H1 (cell line): ENCODE data around the gene MAP1LC3A. TPM values are rescaled to one million over a fixed set of nuclear protein-coding genes. Genes with fewer than 3 reads are reported as not detected.

ENCODE experiments used
- CTCF ChIA-PET: fragments of 300-600 bp; sonication (Branson Sonifier 250); formaldehyde crosslinking; loops from one replicate; lab custom pipeline; 2021; ENCODE audit not compliant: partially characterized antibody; lab: Charles Lee
- POLR2A ChIA-PET: fragments of 300-600 bp; sonication (Branson Sonifier 250); formaldehyde crosslinking; loops from one replicate; lab custom pipeline; 2021; ENCODE audit warnings: inconsistent platforms; ENCODE audit not compliant: partially characterized antibody; lab: Charles Lee
- DNase-seq, 2 experiments: peaks; one replicate each; pipeline versions ENCODE4 v3.0.0 to v3.0.0-alpha.2; 2010 to 2022; ENCODE audit warnings: low spot score in 2 of 2, low read depth in 1 of 2, mixed read lengths in 1 of 2
- FAIRE-seq: peaks from 2 replicates; lab custom pipeline; 2011; peaks lifted over from hg19 to GRCh38; lab: Jason Lieb, UNC
- H2AFZ ChIP-seq: 2 replicates; pipeline ENCODE4 v1.8.1; 2012; ENCODE audit warnings: low read length, inconsistent platforms
- H2AK5ac ChIP-seq: 2 replicates; pipeline ENCODE4 v1.6.1; 2013; ENCODE audit warnings: low read depth, low read length
- H2BK120ac ChIP-seq: replicated peaks from 2 replicates; pipeline ENCODE3; 2013; ENCODE audit warnings: low read depth, low read length, inconsistent platforms
- H2BK12ac ChIP-seq: 2 replicates; pipeline ENCODE4 v1.6.1; 2013; ENCODE audit warnings: low read depth, low read length
- H2BK15ac ChIP-seq: 2 replicates; pipeline ENCODE4 v1.6.1; 2013; ENCODE audit warnings: low read length
- H2BK20ac ChIP-seq: 2 replicates; pipeline ENCODE4 v1.6.1; 2013; ENCODE audit warnings: low read length
- H2BK5ac ChIP-seq: 2 replicates; pipeline ENCODE4 v1.6.1; 2013; ENCODE audit warnings: low read depth, low read length
- H3K14ac ChIP-seq: 2 replicates; pipeline ENCODE4 v1.6.1; 2013; ENCODE audit warnings: inconsistent platforms; ENCODE audit not compliant: insufficient read length
- H3K18ac ChIP-seq: 2 replicates; pipeline ENCODE4 v1.6.1; 2013; ENCODE audit warnings: low read length; ENCODE audit errors: extremely low read depth
- H3K23ac ChIP-seq: 2 replicates; pipeline ENCODE4 v1.6.1; 2013; ENCODE audit warnings: inconsistent platforms; ENCODE audit not compliant: insufficient read length
- H3K23me2 ChIP-seq: 2 replicates; pipeline ENCODE4 v1.6.1; 2013; ENCODE audit warnings: low read depth, low read length
- H3K27ac ChIP-seq: 2 replicates; pipeline ENCODE4 v1.6.1; 2011; ENCODE audit warnings: low read depth, low read length, inconsistent platforms
- H3K27me3 ChIP-seq, 4 experiments: replicated peaks in 1 of 4; 1 replicate in 1 of 4; 2 replicates in 3 of 4; pipeline versions ENCODE4 v1.6.1 to v1.8.1; 2011 to 2013; ENCODE audit warnings: low read length in 3 of 4, mild to moderate bottlenecking in 3 of 4, inconsistent platforms in 2 of 4, mixed read lengths in 2 of 4, moderate library complexity in 1 of 4; ENCODE audit not compliant: control insufficient read depth in 3 of 4, insufficient read depth in 3 of 4; ENCODE audit errors: extremely low read depth in 1 of 4
- H3K36me3 ChIP-seq, 4 experiments: 2 replicates each; pipeline versions ENCODE4 v1.6.1 to v1.8.1; 2011 to 2013; ENCODE audit warnings: mild to moderate bottlenecking in 4 of 4, low read length in 3 of 4, moderate library complexity in 2 of 4, control low read depth in 1 of 4, inconsistent platforms in 1 of 4; ENCODE audit not compliant: insufficient read depth in 4 of 4, control insufficient read depth in 2 of 4
- H3K4ac ChIP-seq: replicated peaks from 2 replicates; pipeline ENCODE3; 2013; ENCODE audit warnings: low read length, low read depth, mixed read lengths, inconsistent platforms; ENCODE audit not compliant: insufficient read length
- H3K4me1 ChIP-seq, 4 experiments: replicated peaks in 1 of 4; 1 replicate in 1 of 4; 2 replicates in 3 of 4; pipeline versions ENCODE4 v1.6.1 to v1.8.1; 2011 to 2013; ENCODE audit warnings: low read length in 3 of 4, inconsistent platforms in 2 of 4, mixed read lengths in 1 of 4; ENCODE audit not compliant: insufficient read depth in 4 of 4, control insufficient read depth in 3 of 4
- H3K4me2 ChIP-seq, 2 experiments: 2 replicates each; pipeline versions ENCODE4 v1.6.1 to v1.8.1; 2011 to 2013; ENCODE audit warnings: low read depth in 2 of 2, low read length in 2 of 2, control low read depth in 1 of 2, inconsistent platforms in 1 of 2, mild to moderate bottlenecking in 1 of 2; ENCODE audit not compliant: insufficient read depth in 1 of 2
- H3K4me3 ChIP-seq, 4 experiments: fragments of 200-600, 300-600 bp in 1 of 4; sonication (generic), shearing (Covaris generic), sonication (Bioruptor Twin) in 1 of 4; 2 replicates each; pipeline versions ENCODE4 v1.5.1 to v1.8.1; 2011 to 2016; ENCODE audit warnings: low read length in 4 of 4, low read depth in 3 of 4, control low read depth in 2 of 4, inconsistent platforms in 2 of 4, mild to moderate bottlenecking in 2 of 4, mixed read lengths in 1 of 4, moderate library complexity in 1 of 4; ENCODE audit not compliant: insufficient read depth in 2 of 4; ENCODE audit errors: extremely low read depth in 1 of 4
- H3K56ac ChIP-seq: replicated peaks from 2 replicates; pipeline ENCODE3; 2013; ENCODE audit warnings: low read depth, mild to moderate bottlenecking, mixed read lengths, low read length, inconsistent platforms; ENCODE audit not compliant: insufficient read length
- H3K79me1 ChIP-seq: 2 replicates; pipeline ENCODE4 v1.6.1; 2013; ENCODE audit warnings: low read depth, low read length, control low read depth
- H3K79me2 ChIP-seq, 2 experiments: 2 replicates each; pipeline versions ENCODE4 v1.6.1 to v1.8.1; 2012 to 2013; ENCODE audit warnings: low read length in 2 of 2, mild to moderate bottlenecking in 2 of 2, inconsistent platforms in 1 of 2; ENCODE audit not compliant: insufficient read depth in 2 of 2, control insufficient read depth in 1 of 2
- H3K9ac ChIP-seq, 4 experiments: replicated peaks in 1 of 4; 1 replicate in 1 of 4; 2 replicates in 3 of 4; pipeline versions ENCODE4 v1.6.1 to v1.8.1; 2011 to 2013; ENCODE audit warnings: low read depth in 3 of 4, low read length in 3 of 4, control low read depth in 2 of 4, mild to moderate bottlenecking in 2 of 4, moderate library complexity in 2 of 4, inconsistent platforms in 1 of 4; ENCODE audit errors: extremely low read depth in 1 of 4
- H3K9me3 ChIP-seq, 2 experiments: 2 replicates each; pipeline versions ENCODE4 v1.6.1 to v1.8.1; 2012 to 2013; ENCODE audit warnings: mild to moderate bottlenecking in 2 of 2, moderate library complexity in 2 of 2, control low read depth in 1 of 2, inconsistent platforms in 1 of 2, low read depth in 1 of 2, low read length in 1 of 2, mixed read lengths in 1 of 2; ENCODE audit not compliant: insufficient read depth in 2 of 2
- H4K20me1 ChIP-seq, 2 experiments: replicated peaks in 1 of 2; 2 replicates each; pipeline versions ENCODE3 to v1.8.1; 2011 to 2013; ENCODE audit warnings: inconsistent platforms in 2 of 2, low read length in 2 of 2, mild to moderate bottlenecking in 1 of 2; ENCODE audit not compliant: insufficient read depth in 2 of 2, control insufficient read depth in 1 of 2
- H4K5ac ChIP-seq: 2 replicates; pipeline ENCODE4 v1.6.1; 2013; ENCODE audit warnings: low read length, low read depth, mixed read lengths, inconsistent platforms; ENCODE audit not compliant: insufficient read length
- H4K8ac ChIP-seq: 2 replicates; pipeline ENCODE4 v1.8.0; 2013; ENCODE audit warnings: mild to moderate bottlenecking, moderate library complexity, low read length, inconsistent platforms; ENCODE audit not compliant: insufficient read depth; ENCODE audit errors: extremely low read depth
- H4K91ac ChIP-seq: replicated peaks from 2 replicates; pipeline ENCODE3; 2013; ENCODE audit warnings: low read length, mixed read lengths, inconsistent platforms; ENCODE audit not compliant: insufficient read length
- EP300 ChIP-seq, 2 experiments: IDR thresholded peaks; 1 replicate in 1 of 2; 2 replicates in 1 of 2; pipeline ENCODE4 v1.6.1; 2011 to 2012; ENCODE audit warnings: low read depth in 2 of 2, low read length in 2 of 2, mild to moderate bottlenecking in 2 of 2, borderline replicate concordance in 1 of 2, inconsistent platforms in 1 of 2, moderate library complexity in 1 of 2
- EZH2 ChIP-seq: fragments of 200-600 bp; sonication (generic); IDR thresholded peaks from 2 replicates; pipeline ENCODE4 v1.7.1; 2012; ENCODE audit warnings: low read depth, mild to moderate bottlenecking, moderate library complexity, low read length, inconsistent platforms; ENCODE audit not compliant: severe bottlenecking
- HDAC6 ChIP-seq: IDR thresholded peaks from one replicate; pipeline ENCODE4 v1.7.1; 2012; ENCODE audit warnings: low read depth, mild to moderate bottlenecking, inconsistent platforms, low read length, moderate library complexity
- JUN ChIP-seq: IDR thresholded peaks from 2 replicates; pipeline ENCODE4 v1.6.1; 2011; ENCODE audit warnings: low read depth, mild to moderate bottlenecking, improper control_type of control experiment, low read length
- JUND ChIP-seq: IDR thresholded peaks from 2 replicates; pipeline ENCODE4 v1.6.1; 2011; ENCODE audit warnings: mild to moderate bottlenecking, improper control_type of control experiment, low read length
- KDM5A ChIP-seq: fragments of 200-600 bp; IDR thresholded peaks from 2 replicates; pipeline ENCODE4 v1.7.1; 2012; ENCODE audit warnings: mild to moderate bottlenecking, low read length, inconsistent platforms, mixed read lengths
- NRF1 ChIP-seq: IDR thresholded peaks from 2 replicates; pipeline ENCODE4 v1.6.1; 2011; ENCODE audit warnings: mild to moderate bottlenecking, low read depth, low read length, improper control_type of control experiment
- POLR2A ChIP-seq, 2 experiments: IDR thresholded peaks; 1 replicate in 1 of 2; 2 replicates in 1 of 2; pipeline ENCODE4 v1.6.1; 2011; ENCODE audit warnings: low read depth in 2 of 2, low read length in 2 of 2, mild to moderate bottlenecking in 2 of 2; ENCODE audit errors: control extremely low read depth in 1 of 2
- POLR2AphosphoS5 ChIP-seq: IDR thresholded peaks from 2 replicates; pipeline ENCODE4 v1.6.1; 2011; ENCODE audit warnings: low read depth, low read length
- POU5F1 ChIP-seq: IDR thresholded peaks from 2 replicates; pipeline ENCODE4 v1.6.1; 2011; ENCODE audit warnings: low read depth, mild to moderate bottlenecking, low read length, moderate library complexity
- TAF1 ChIP-seq: IDR thresholded peaks from 2 replicates; pipeline ENCODE4 v1.6.1; 2011; ENCODE audit warnings: mild to moderate bottlenecking, low read depth, low read length
- TBP ChIP-seq: IDR thresholded peaks from 2 replicates; pipeline ENCODE4 v1.6.1; 2011; ENCODE audit warnings: low read depth, low read length, improper control_type of control experiment
- ZNF274 ChIP-seq: IDR thresholded peaks from 2 replicates; pipeline ENCODE4 v1.7.0; 2012; ENCODE audit warnings: low read length, borderline replicate concordance; ENCODE audit errors: extremely low read depth
- WGBS, 2 experiments: shearing (Covaris generic) in 1 of 2; methylation state at CpG; one replicate each; pipeline versions ENCODE4 v1.1.6 to v1.1.7; 2013 to 2015; ENCODE audit warnings: low lambda C conversion rate in 2 of 2, mixed read lengths in 2 of 2, inconsistent platforms in 1 of 2, low coverage in 1 of 2, missing lambda C conversion rate in 1 of 2; ENCODE audit not compliant: insufficient replicate concordance in 2 of 2, insufficient coverage in 1 of 2, insufficient read length in 1 of 2; ENCODE audit errors: extremely low coverage in 1 of 2, missing lambda C conversion rate in 1 of 2; 5-methylcytosine and 5-hydroxymethylcytosine counted together
- polyA plus RNA-seq, 7 experiments: library from polyadenylated mRNA; depleted of rRNA in 3 of 7; stranded (reverse) in 5 of 7; unstranded in 2 of 7; fragments of >200 nt in 5 of 7; fragments of 200-250 nt in 2 of 7; gene quantifications; 1 replicate in 5 of 7; 2 replicates in 1 of 7; 4 replicates in 1 of 7; pipeline versions ENCODE4 v1.2.1 to v1.2.3, GENCODE V29; 2011 to 2013; ENCODE audit warnings: missing spikeins in 2 of 7, mixed read lengths in 2 of 7
- total RNA-seq: library from RNA; stranded (reverse); fragmentation: NEBNext Ultra II Directional; extraction: Animal tissue kit (Norgen Biotek cat#: 25700); gene quantifications from 2 replicates; pipeline ENCODE4 v1.2.1, GENCODE V29; 2021
- TF ChIP-seq, protein P1 (sequence below): IDR thresholded peaks from 2 replicates; pipeline ENCODE4 v1.6.1; 2011; ENCODE audit warnings: low read length, improper control_type of control experiment

The MAP1LC3A gene
- total and polyA plus RNA-seq, 2 of the 8 experiments (the other 6 are each of a cell fraction or from before 2014, with no cell fraction given), result 5.0 to 6.1 TPM

DNA sequence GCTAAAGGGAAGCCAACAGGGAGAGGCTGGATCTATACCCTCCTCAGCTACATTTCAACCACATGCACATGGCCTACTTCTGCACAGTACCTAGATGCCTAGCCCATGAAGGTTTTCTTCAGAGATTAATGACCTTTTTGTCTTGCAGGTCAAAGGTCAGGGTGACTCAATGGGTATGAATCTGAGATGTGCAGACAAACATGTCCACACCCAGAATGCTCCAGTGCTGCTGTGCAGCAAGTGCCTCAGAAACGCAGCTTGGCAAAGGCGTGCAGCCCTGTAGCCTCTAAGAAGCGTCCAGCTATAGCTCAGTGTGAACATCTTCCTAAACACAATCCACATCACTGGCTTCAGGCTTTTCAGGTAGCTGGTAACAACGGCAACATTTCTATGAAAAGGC, 24.4 kb downstream of the MAP1LC3A start:
- no peak overlapping the region for H3K9ac ChIP-seq
- no peaks in the 10 kb centered on the region; a peak in 1 of 7 replicates for H3K4me1 ChIP-seq
- H2AFZ ChIP-seq, result no peak overlapping the region
- ChIA-PET CTCF (interaction anchor here (0.6 to 3.5 kb wide), 5 partner anchors 20 to 197 kb away, joined by 3 to 15 read pairs (median 3); no protein-coding TSS in a partner anchor), POLR2A (interaction anchor here (0.5 to 2.2 kb wide), 4 partner anchors 25 to 1150 kb away, joined by 3 to 5 read pairs (median 4); partner anchors contain the start of genes AHCY and MAP1LC3A)
- no peak overlapping the region for H3K56ac ChIP-seq
- H4K20me1 ChIP-seq, result peaks cover 2 to 3% of the 10 kb centered on the region in 2 experiments
- no peak overlapping the region for H4K5ac ChIP-seq
- H3K23ac ChIP-seq, result no peak overlapping the region
- no peaks in the 10 kb centered on the region for H3K23me2 ChIP-seq
- no peaks in the 10 kb centered on the region for H3K27me3 ChIP-seq
- no peak overlapping the region for H3K14ac ChIP-seq
- H2BK12ac ChIP-seq, result no peak overlapping the region
- 0 out of 8 replicates have a peak, but pooled peaks cover 0 to 3% (median 0%) of the 10 kb centered on the region in 4 experiments for H3K36me3 ChIP-seq
- no peaks in the 10 kb centered on the region for H3K9me3 ChIP-seq
- no peak for DNase-seq
- no peak overlapping the region for H3K4me2 ChIP-seq
- no peak overlapping the region for H3K27ac ChIP-seq
- H3K4me3 ChIP-seq, result no peak overlapping the region
- no peak overlapping the region for H4K91ac ChIP-seq
- no peak for FAIRE-seq
- no peak overlapping the region for H4K8ac ChIP-seq
- H2BK120ac ChIP-seq, result no peak overlapping the region
- H2AK5ac ChIP-seq, result no peak overlapping the region
- no peak overlapping the region for H2BK15ac ChIP-seq
- H2BK20ac ChIP-seq, result no peak overlapping the region
- H2BK5ac ChIP-seq, result no peak overlapping the region
- no peaks in the 10 kb centered on the region for H3K79me1 ChIP-seq
- 92% methylated on average over 4 of the region's 4 CpGs; no CpG with 5 or more reads in 1 of the 2 experiments for WGBS, 2 experiments
- no peaks in the 10 kb centered on the region for H3K79me2 ChIP-seq
- H3K18ac ChIP-seq, result no peak overlapping the region
- no peak overlapping the region for H3K4ac ChIP-seq
- no peak for TF ChIP-seq TBP
- no peak for TF ChIP-seq HDAC6
- TF ChIP-seq, protein P1, sequence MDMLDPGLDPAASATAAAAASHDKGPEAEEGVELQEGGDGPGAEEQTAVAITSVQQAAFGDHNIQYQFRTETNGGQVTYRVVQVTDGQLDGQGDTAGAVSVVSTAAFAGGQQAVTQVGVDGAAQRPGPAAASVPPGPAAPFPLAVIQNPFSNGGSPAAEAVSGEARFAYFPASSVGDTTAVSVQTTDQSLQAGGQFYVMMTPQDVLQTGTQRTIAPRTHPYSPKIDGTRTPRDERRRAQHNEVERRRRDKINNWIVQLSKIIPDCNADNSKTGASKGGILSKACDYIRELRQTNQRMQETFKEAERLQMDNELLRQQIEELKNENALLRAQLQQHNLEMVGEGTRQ, result no peak
- TF ChIP-seq JUND, result no peak
- TF ChIP-seq EP300 (IDR thresholded peaks at IDR 0.05; ENCODE audit: borderline replicate concordance in 1 of 2, low read depth in 2 of 2, low read length in 2 of 2), result no peak
- no peak for TF ChIP-seq JUN
- no peak for TF ChIP-seq ZNF274
- no peak for TF ChIP-seq POLR2A (IDR thresholded peaks at IDR 0.05; ENCODE audit: control extremely low read depth in 1 of 2, low read depth in 2 of 2, low read length in 2 of 2)
- TF ChIP-seq POU5F1, result no peak
- TF ChIP-seq EZH2, result no peak
- TF ChIP-seq NRF1, result no peak
- TF ChIP-seq TAF1, result no peak
- TF ChIP-seq POLR2AphosphoS5, result no peak
- TF ChIP-seq KDM5A, result no peak
